ENCODE results near the gene RALGAPA2.

The RALGAPA2 gene

DNA sequence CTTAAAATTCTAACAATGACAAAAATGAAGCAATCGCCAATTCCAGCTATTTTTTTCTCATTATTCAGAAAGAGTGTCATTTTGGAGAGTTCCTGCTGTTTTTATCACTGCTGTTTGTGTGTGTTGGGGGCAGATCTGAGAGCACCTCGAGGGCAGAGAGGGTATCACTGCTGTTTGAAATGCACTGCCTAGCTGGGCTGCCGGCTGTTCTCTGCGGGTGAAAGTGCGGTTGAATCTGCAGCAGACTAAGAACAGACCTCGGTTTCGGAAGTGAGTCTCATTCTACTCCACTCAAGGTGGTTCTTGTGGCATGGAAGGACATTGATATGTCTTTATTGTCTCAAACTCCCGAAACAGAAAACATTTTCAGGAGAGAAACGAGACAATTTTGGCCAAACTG, 326.3 kb downstream of the RALGAPA2 start:
- no peak overlapping the region for H3K27ac ChIP-seq
- no peak overlapping the region for H3K4me2 ChIP-seq
- H4K20me1 ChIP-seq: no peaks in the 10 kb centered on the region
- H3K36me3 ChIP-seq: peaks cover 7% of the 10 kb centered on the region; the same call in 1 of the 2 replicates
- peaks cover 5% of the 10 kb centered on the region for H3K9me3 ChIP-seq
- H3K9ac ChIP-seq: no peak overlapping the region
- H3K27me3 ChIP-seq: no peaks in the 10 kb centered on the region
- H3K4me1 ChIP-seq: peaks cover 10% of the 10 kb centered on the region
- no peak for TF ChIP-seq Cebpa-rat (IDR thresholded peaks at IDR 0.05)
- H3K4me3 ChIP-seq: no peak overlapping the region

DNA sequence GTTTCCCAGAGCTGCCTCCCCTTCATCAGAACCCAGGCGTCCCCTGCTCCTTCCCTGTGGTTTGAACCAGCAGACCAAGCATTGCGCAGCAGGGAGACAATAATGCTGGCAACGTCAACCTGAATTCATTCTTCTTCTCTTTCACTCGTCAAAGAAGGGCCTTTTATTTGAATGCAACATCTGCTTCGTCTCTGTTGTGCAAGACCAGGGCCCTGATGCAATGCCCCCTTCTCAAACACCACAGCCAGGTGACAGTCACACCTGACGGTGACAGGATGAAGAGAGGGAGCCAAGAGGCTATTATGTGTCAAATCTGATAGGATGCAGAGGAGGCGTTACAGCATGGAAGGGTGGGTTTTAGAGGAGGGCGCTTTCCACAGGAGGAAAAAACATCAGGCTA, 336.6 kb downstream of the RALGAPA2 start:
- H3K9ac ChIP-seq: no peak overlapping the region
- no peaks in the 10 kb centered on the region for H3K4me1 ChIP-seq
- H3K36me3 ChIP-seq: no peaks in the 10 kb centered on the region
- no peak overlapping the region for H3K27ac ChIP-seq
- no peak overlapping the region for H3K4me3 ChIP-seq
- H3K9me3 ChIP-seq: peaks cover 10% of the 10 kb centered on the region
- no peak for TF ChIP-seq Cebpa-rat (IDR thresholded peaks at IDR 0.05)
- H4K20me1 ChIP-seq: peaks cover 26% of the 10 kb centered on the region; the same call in 1 of the 2 replicates
- H3K4me2 ChIP-seq: no peak overlapping the region
- peaks cover 48% of the 10 kb centered on the region for H3K27me3 ChIP-seq

DNA sequence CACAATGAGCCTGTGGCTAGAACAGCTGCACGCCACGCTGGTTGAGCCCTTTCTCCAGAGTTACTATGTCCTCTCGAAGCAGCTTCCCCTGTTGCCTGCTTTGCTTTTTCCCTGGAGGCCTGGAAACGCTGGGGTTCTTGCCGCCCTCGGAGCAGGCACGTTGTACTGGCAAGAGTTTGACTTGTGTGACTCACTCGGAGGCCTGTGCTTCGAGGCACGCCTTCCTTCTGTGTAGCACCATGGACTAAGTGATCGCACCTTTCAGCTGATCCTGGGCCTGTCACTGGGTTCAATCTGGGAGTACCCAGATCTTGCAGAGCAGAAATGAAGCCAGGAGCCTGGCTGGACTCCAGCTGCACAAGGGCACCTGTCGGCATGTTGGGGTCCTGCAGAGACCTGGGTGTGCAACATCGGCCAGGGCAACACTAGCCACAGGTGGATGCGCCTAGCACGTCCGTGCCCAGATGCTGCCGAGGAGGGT, 339.3 kb downstream of the RALGAPA2 start:
- no peak overlapping the region for H3K27ac ChIP-seq
- H3K4me2 ChIP-seq: no peak overlapping the region
- H3K9ac ChIP-seq: no peak overlapping the region
- peaks cover 13% of the 10 kb centered on the region; the same call in 1 of the 2 replicates for H3K4me1 ChIP-seq
- no peaks in the 10 kb centered on the region for H3K9me3 ChIP-seq
- H4K20me1 ChIP-seq: peaks cover 54% of the 10 kb centered on the region
- H3K27me3 ChIP-seq: peaks cover 75% of the 10 kb centered on the region
- TF ChIP-seq Cebpa-rat (IDR thresholded peaks at IDR 0.05): no peak
- no peaks in the 10 kb centered on the region for H3K36me3 ChIP-seq
- no peak overlapping the region for H3K4me3 ChIP-seq

DNA sequence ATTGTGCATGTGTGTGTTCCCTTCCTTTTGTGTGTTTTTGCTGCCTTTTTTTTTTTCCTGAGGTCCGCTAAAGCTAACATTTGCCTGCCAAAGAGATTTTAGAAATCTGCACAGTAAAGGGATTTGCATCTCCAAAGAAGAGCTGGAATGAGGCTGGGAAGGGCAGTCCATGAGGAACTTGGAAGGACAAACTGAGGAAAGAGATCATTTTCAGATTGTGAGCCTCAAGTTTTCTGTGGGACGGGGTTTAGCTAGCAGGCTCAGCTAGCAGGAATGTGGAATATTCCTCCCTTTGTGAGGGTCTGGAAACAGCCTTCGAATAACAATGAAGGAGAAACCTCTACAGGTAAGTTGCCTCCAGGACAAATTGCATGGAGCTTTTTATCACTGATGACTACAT, 340.8 kb downstream of the RALGAPA2 start:
- H3K4me2 ChIP-seq: no peak overlapping the region
- peaks cover 21% of the 10 kb centered on the region; the same call in 1 of the 2 replicates for H3K4me1 ChIP-seq
- no peak for TF ChIP-seq Cebpa-rat (IDR thresholded peaks at IDR 0.05)
- no peak overlapping the region for H3K4me3 ChIP-seq
- H4K20me1 ChIP-seq: peaks cover 68% of the 10 kb centered on the region
- H3K9me3 ChIP-seq: 0 out of 2 replicates have a peak, but pooled peaks cover 6% of the 10 kb centered on the region
- H3K27ac ChIP-seq: no peak overlapping the region
- H3K9ac ChIP-seq: no peak overlapping the region
- H3K36me3 ChIP-seq: no peaks in the 10 kb centered on the region
- H3K27me3 ChIP-seq: peaks cover 89% of the 10 kb centered on the region

DNA sequence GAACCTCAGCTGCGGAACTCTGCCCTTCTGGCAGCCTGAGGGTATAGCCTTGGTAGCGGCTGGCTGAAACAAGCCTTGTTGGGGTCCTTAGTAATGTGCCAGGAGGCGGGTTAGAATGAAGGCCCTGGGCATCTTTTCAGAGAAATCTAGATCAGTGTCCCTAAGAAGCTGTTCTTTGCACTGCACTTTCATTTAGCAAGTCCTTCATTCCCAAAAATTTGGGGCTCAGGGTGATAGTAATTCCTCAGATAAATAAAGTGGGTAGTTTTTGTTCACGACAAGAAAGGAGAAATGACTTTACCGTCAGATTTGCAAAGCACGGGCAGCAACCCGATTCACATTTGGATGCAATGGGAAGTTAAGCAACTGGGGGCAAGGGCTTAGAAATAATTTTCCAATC, 341.4 kb downstream of the RALGAPA2 start:
- no peak for TF ChIP-seq Cebpa-rat (IDR thresholded peaks at IDR 0.05)
- H3K9me3 ChIP-seq: 0 out of 2 replicates have a peak, but pooled peaks cover 6% of the 10 kb centered on the region
- peaks cover 73% of the 10 kb centered on the region for H4K20me1 ChIP-seq
- H3K27me3 ChIP-seq: peaks cover 95% of the 10 kb centered on the region
- H3K27ac ChIP-seq: no peak overlapping the region
- no peaks in the 10 kb centered on the region for H3K36me3 ChIP-seq
- H3K9ac ChIP-seq: no peak overlapping the region
- no peak overlapping the region for H3K4me3 ChIP-seq
- H3K4me1 ChIP-seq: peaks cover 21% of the 10 kb centered on the region; the same call in 1 of the 2 replicates
- H3K4me2 ChIP-seq: no peak overlapping the region

DNA sequence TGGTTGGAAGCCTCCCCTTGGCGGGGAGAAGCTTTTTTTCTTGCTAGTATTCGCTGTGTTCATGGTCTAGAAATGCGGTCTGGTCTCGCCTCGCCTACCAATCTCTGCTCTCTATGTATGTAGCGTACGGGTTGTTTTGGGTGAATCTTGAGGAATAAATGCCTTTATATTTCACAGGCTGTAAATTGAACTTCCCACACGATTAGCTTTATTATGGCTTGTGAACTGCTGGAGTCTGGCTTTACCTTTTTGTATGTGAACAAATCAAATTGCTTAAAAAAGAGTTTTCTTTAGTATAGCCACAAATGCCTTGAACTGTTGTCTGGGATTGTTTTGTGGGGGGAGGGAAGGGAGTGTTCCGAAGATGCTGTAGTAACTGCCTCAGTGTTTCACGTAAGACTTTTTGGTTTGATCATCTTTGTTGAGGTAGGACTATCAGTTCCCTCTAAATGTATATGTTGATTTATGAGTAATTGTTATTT, 342.3 kb downstream of the RALGAPA2 start:
- Histone ChIP-seq H3K4me2 (no peak overlapping the region), H3K4me3 (no peak overlapping the region), H3K9me3 (peaks cover 6% of the 10 kb centered on the region; the same call in 1 of the 2 replicates), H3K27me3 (peaks cover 98% of the 10 kb centered on the region), H3K27ac (no peak overlapping the region), H3K4me1 (peaks cover 21% of the 10 kb centered on the region; the same call in 1 of the 2 replicates), H3K9ac (no peak overlapping the region), H4K20me1 (peaks cover 83% of the 10 kb centered on the region), H3K36me3 (no peaks in the 10 kb centered on the region)
- TF ChIP-seq Cebpa-rat (IDR thresholded peaks at IDR 0.05): no peak

DNA sequence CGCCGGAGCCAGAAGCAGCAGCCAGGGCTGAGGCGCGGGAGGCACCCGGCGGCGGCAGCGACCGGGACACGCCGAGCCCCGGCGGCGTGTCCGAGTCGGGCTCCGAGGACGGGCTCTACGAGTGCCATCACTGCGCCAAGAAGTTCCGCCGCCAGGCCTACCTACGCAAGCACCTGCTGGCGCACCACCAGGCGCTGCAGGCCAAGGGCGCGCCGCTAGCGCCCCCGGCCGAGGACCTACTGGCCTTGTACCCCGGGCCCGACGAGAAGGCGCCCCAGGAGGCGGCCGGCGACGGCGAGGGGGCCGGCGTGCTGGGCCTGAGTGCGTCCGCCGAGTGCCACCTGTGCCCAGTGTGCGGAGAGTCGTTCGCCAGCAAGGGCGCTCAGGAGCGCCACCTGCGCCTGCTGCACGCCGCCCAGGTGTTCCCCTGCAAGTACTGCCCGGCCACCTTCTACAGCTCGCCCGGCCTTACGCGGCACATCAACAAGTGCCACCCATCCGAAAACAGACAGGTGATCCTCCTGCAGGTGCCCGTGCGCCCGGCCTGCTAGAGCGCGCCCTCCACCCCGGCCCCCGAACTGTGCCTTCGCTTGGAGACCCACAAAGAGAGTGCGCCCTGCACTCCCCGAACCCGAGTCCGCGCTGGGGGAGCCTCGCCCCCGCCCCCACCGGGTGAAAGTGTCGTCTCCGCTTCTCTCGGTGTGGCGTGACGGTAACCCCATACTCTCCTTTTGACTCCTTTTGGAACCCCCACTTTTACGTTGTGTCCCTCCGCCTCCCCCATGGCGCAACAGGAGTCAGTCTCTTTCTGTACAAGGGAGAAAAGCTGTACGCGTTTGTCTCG, 343.0 kb downstream of the RALGAPA2 start:
- TF ChIP-seq Cebpa-rat (IDR thresholded peaks at IDR 0.05): no peak
- Histone ChIP-seq H3K27me3 (peaks cover 100% of the 10 kb centered on the region), H3K36me3 (no peaks in the 10 kb centered on the region), H3K4me3 (peak overlapping the region; percentile 72), H3K4me2 (peak overlapping the region; percentile 99), H4K20me1 (peaks cover 89% of the 10 kb centered on the region), H3K4me1 (peaks cover 23% of the 10 kb centered on the region; the same call in 1 of the 2 replicates), H3K9ac (no peak overlapping the region), H3K27ac (no peak overlapping the region), H3K9me3 (peaks cover 12% of the 10 kb centered on the region; the same call in 1 of the 2 replicates)

DNA sequence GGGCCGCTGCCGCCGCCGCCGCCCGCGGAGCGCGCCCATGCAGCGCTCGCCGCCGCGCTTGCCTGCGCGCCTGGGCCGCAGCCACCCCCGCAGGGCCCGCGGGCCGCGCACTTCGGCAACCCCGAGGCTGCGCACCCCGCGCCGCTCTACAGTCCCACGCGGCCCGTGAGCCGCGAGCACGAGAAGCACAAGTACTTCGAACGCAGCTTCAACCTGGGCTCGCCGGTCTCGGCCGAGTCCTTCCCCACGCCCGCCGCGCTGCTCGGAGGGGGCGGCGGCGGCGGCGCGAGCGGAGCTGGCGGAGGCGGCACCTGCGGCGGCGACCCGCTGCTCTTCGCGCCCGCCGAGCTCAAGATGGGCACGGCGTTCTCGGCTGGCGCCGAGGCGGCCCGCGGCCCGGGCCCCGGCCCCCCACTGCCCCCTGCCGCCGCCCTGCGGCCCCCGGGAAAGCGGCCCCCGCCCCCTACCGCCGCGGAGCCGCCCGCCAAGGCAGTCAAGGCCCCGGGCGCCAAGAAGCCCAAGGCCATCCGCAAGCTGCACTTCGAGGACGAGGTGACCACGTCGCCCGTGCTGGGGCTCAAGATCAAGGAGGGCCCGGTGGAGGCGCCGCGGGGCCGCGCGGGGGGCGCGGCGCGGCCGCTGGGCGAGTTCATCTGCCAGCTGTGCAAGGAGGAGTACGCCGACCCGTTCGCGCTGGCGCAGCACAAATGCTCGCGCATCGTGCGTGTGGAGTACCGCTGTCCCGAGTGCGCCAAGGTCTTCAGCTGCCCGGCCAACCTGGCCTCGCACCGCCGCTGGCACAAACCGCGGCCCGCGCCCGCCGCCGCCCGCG, 343.8 kb downstream of the RALGAPA2 start:
- TF ChIP-seq Cebpa-rat (IDR thresholded peaks at IDR 0.05): no peak
- peaks cover 100% of the 10 kb centered on the region for H3K27me3 ChIP-seq
- peaks cover 98% of the 10 kb centered on the region for H4K20me1 ChIP-seq
- peaks cover 31% of the 10 kb centered on the region; the same call in 1 of the 2 replicates for H3K4me1 ChIP-seq
- peak overlapping the region; percentile 72 for H3K4me3 ChIP-seq
- no peaks in the 10 kb centered on the region for H3K36me3 ChIP-seq
- no peak overlapping the region for H3K9ac ChIP-seq
- H3K27ac ChIP-seq: no peak overlapping the region
- peak overlapping the region; percentile 99 for H3K4me2 ChIP-seq
- H3K9me3 ChIP-seq: peaks cover 12% of the 10 kb centered on the region; the same call in 1 of the 2 replicates

DNA sequence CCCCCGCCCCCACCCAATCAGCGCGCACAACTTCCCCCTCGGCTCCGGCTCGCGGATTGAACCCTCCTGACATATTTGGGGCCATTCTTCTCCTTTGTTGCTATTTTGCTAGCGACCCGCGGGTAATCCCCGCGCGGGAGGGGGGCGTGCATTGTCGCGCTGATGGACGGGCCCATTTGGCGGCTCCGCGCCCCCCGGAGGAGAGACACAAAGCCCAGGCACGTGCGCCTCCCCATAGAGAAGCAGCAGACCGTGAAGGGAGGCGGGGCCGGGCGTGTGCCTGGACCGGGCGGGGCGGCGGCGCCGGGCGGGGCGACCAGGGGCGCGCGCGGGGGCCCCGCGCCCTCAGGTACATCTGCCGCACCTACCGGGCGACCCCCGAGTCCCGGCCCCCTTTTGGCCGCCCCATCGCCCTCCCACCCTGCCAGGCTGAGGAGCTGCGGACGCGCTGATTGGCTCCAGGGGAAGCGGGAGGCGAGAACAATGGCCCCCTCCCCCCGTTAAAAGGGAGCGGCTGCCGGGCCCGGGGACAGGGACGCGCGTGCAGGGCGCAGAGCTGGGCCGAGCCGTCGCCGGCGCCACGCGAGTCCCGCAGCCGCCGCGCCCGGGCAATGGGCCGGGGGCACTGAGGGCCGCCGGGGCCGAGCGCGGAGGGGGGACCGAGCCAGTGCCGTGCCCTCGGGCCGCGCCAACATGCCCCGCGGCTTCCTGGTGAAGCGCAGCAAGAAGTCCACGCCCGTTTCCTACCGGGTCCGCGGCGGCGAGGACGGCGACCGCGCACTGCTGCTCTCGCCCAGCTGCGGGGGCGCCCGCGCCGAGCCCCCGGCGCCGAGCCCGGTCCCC, 344.6 kb downstream of the RALGAPA2 start, which contains the start of gene INSM1:
Gene INSM1 (plus strand): TSS at position 530 of the 843 bp plus-strand sequence. CDS start 164 bp downstream, at position 694.
- Histone ChIP-seq H4K20me1 (peaks cover 93% of the 10 kb centered on the region), H3K4me3 (peak within 1 kb of the TSS; percentile 72), H3K9ac (no peak within 1 kb of the TSS), H3K4me1 (peaks cover 32% of the 10 kb centered on the region; the same call in 1 of the 2 replicates), H3K4me2 (peak within 1 kb of the TSS; percentile 99), H3K9me3 (peaks cover 12% of the 10 kb centered on the region; the same call in 1 of the 2 replicates), H3K27ac (no peak within 1 kb of the TSS), H3K27me3 (peaks cover 100% of the 10 kb centered on the region), H3K36me3 (no peaks in the 10 kb centered on the region)
- TF ChIP-seq Cebpa-rat (IDR thresholded peaks at IDR 0.05): no peak
